DMS53 treated with DMSO at 0.1 percent for 48 hours (cell line): Measurements from ENCODE around the gene WIZ.
"Not testable (repeated sequence)": the region's sequence is repeated elsewhere in the genome, so short reads cannot be mapped to it uniquely, and the experiment has no call there.

ENCODE experiments used
- DNase-seq: peaks from one replicate; lab custom pipeline; 2025; ENCODE audit not compliant: unreplicated experiment; lab: John Stamatoyannopoulos, UW

WIZ gene

GRCh38 chr19:15449620-15450527 is at the start of gene WIZ:
Gene WIZ (minus strand): TSS chr19:15449956. CDS start chr19:15448307, 1,649 bp downstream.
- DNase-seq: peak; percentile 10

- DNase-seq: no peak
These were observed 49.2 kb upstream of the WIZ start for GRCh38 chr19:15498910-15499309.

GRCh38 chr19:15498156-15498858 is 48.6 kb upstream of the WIZ start:
- no peak for DNase-seq

GRCh38 chr19:15495151-15495550 is 45.4 kb upstream of the WIZ start:
- no peak for DNase-seq

GRCh38 chr19:15488489-15489226 is 38.9 kb upstream of the WIZ start:
- no peak for DNase-seq

- DNase-seq: no peak
These were observed 37.3 kb upstream of the WIZ start for GRCh38 chr19:15487038-15487437.

GRCh38 chr19:15485768-15486167 is 36.0 kb upstream of the WIZ start:
- DNase-seq: not testable (repeated sequence)

- DNase-seq: not testable (repeated sequence)
These were observed 31.2 kb upstream of the WIZ start for GRCh38 chr19:15480996-15481395.

GRCh38 chr19:15479391-15480345 is 29.9 kb upstream of the WIZ start, which contains the start of gene PGLYRP2:
Gene PGLYRP2 (minus strand): TSS chr19:15479501. CDS start chr19:15479371, 130 bp downstream.
- DNase-seq: no peak

- no peak for DNase-seq
These were observed 26.6 kb upstream of the WIZ start for GRCh38 chr19:15476325-15476724.

- DNase-seq: no peak
These were observed 25.9 kb upstream of the WIZ start for GRCh38 chr19:15475611-15476010.

GRCh38 chr19:15475169-15475568 is 25.4 kb upstream of the WIZ start:
- no peak for DNase-seq

- not testable (repeated sequence) for DNase-seq
These were observed 24.1 kb upstream of the WIZ start for GRCh38 chr19:15473821-15474220.

GRCh38 chr19:15471639-15472101 is 21.9 kb upstream of the WIZ start:
- no peak for DNase-seq

GRCh38 chr19:15469513-15470297 is 19.9 kb upstream of the WIZ start:
- no peak for DNase-seq

GRCh38 chr19:15468675-15469512 is 19.1 kb upstream of the WIZ start:
- DNase-seq: no peak

- DNase-seq: no peak
These were observed 18.0 kb upstream of the WIZ start for GRCh38 chr19:15467734-15468214.
